Measurements from ENCODE around the gene RPL3. TPM values are rescaled to one million over a fixed set of nuclear protein-coding genes. Genes with fewer than 3 reads are reported as not detected.
"Not testable (repeated sequence)": the region's sequence is repeated elsewhere in the genome, so short reads cannot be mapped to it uniquely, and the experiment has no call there.

Gene RPL3
- total RNA-seq, 4 donors from 2014 or later, result 909 to 2,069 (median 1,420) TPM

- intact Hi-C loops (cut with DNase I; ENCODE audit: low total_unique reads) (no loop called here), in situ Hi-C loops (cut with MboI; ENCODE audit: low pct_ligation_motif_present in 1 of 4, low pct_unique_long_range_greater_than_20kb in 1 of 4, low sequenced_read_pairs in 3 of 4) (no loop called here)
- TF ChIP-seq, protein P1, sequence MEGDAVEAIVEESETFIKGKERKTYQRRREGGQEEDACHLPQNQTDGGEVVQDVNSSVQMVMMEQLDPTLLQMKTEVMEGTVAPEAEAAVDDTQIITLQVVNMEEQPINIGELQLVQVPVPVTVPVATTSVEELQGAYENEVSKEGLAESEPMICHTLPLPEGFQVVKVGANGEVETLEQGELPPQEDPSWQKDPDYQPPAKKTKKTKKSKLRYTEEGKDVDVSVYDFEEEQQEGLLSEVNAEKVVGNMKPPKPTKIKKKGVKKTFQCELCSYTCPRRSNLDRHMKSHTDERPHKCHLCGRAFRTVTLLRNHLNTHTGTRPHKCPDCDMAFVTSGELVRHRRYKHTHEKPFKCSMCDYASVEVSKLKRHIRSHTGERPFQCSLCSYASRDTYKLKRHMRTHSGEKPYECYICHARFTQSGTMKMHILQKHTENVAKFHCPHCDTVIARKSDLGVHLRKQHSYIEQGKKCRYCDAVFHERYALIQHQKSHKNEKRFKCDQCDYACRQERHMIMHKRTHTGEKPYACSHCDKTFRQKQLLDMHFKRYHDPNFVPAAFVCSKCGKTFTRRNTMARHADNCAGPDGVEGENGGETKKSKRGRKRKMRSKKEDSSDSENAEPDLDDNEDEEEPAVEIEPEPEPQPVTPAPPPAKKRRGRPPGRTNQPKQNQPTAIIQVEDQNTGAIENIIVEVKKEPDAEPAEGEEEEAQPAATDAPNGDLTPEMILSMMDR (IDR thresholded peaks at IDR 0.05), result no peak
- TF ChIP-seq POLR2AphosphoS5 (IDR thresholded peaks at IDR 0.05), result no peak
- TF ChIP-seq POLR2A (IDR thresholded peaks at IDR 0.05), result no peak
- no peak for TF ChIP-seq EP300 (IDR thresholded peaks at IDR 0.05; ENCODE audit: low read depth)
- Histone ChIP-seq H3K27me3 (no peaks in the 10 kb centered on the region), H3K4me1 (no peaks in the 10 kb centered on the region), H3K4me3 (no peak overlapping the region), H3K9me3 (no peaks in the 10 kb centered on the region), H3K27ac (peak overlapping the region in 1 of 4 donors; percentile 3), H3K36me3 (no peaks in the 10 kb centered on the region)
- DNase-seq, result no peak
- 39 to 64% methylated on average over 2 to 5 of the region's 5 CpGs for WGBS, 2 donors (ENCODE audit: low coverage in 1 of 2)
Measured at GRCh38 chr22:39332441-39333064, 13.1 kb upstream of the RPL3 start.

DNA sequence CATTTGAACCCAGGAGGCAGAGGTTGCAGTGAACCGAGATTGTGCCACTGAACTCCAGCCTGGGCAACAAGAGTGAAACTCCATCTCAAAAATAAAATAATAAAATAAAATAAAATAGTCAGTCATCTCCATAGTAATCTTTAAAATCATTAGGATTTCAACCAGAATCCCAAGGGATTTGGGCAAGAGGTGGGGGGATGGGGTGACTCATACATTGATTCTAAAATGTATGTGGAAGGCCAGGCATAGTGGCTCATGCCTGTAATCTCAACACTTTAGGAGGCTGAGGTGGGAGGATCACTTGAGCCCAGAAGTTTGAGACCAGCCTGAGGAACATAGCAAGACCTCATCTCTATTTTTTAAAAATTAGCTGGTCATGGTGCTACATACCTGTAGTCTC is 11.1 kb upstream of the RPL3 start:
- intact Hi-C loops (cut with DNase I; ENCODE audit: low total_unique reads); H3K4me1 ChIP-seq; H3K9me3 ChIP-seq; H3K4me3 ChIP-seq; DNase-seq; H3K27me3 ChIP-seq; in situ Hi-C loops (cut with MboI; ENCODE audit: low pct_ligation_motif_present in 1 of 4, low pct_unique_long_range_greater_than_20kb in 1 of 4, low sequenced_read_pairs in 3 of 4); H3K36me3 ChIP-seq; H3K27ac ChIP-seq: not testable (repeated sequence)
- WGBS, 2 donors (ENCODE audit: low coverage in 1 of 2), result 80 to 93% methylated on average over 1 of the region's 1 CpG

- Histone ChIP-seq H3K27ac (no peak overlapping the region), H3K4me3 (no peak overlapping the region), H3K36me3 (no peaks in the 10 kb centered on the region), H3K4me1 (no peaks in the 10 kb centered on the region), H3K27me3 (no peaks in the 10 kb centered on the region), H3K9me3 (no peaks in the 10 kb centered on the region)
- WGBS, 2 donors (ENCODE audit: low coverage in 1 of 2), result 97% methylated on average over 18 of the region's 18 CpGs; no CpG with 5 or more reads in 1 of the 2 donors
- intact Hi-C loops (cut with DNase I; ENCODE audit: low total_unique reads) (no loop called here), in situ Hi-C loops (cut with MboI; ENCODE audit: low pct_ligation_motif_present in 1 of 4, low pct_unique_long_range_greater_than_20kb in 1 of 4, low sequenced_read_pairs in 3 of 4) (no loop called here)
- TF ChIP-seq, protein P1 (IDR thresholded peaks at IDR 0.05), result no peak
- DNase-seq, result no peak
Measured at GRCh38 chr22:39327995-39328754, 8.8 kb upstream of the RPL3 start.

- in situ Hi-C loops (cut with MboI; ENCODE audit: low pct_ligation_motif_present in 1 of 4, low pct_unique_long_range_greater_than_20kb in 1 of 4, low sequenced_read_pairs in 3 of 4), result no loop called here
- Histone ChIP-seq H3K27ac (no peak overlapping the region), H3K9me3 (no peaks in the 10 kb centered on the region), H3K36me3 (no peaks in the 10 kb centered on the region), H3K27me3 (no peaks in the 10 kb centered on the region), H3K4me1 (peaks cover 0 to 4% (median 2%) of the 10 kb centered on the region in 4 donors), H3K4me3 (no peak overlapping the region)
- 49 to 67% methylated on average over 2 of the region's 2 CpGs for WGBS, 2 donors (ENCODE audit: low coverage in 1 of 2)
- TF ChIP-seq EP300 (IDR thresholded peaks at IDR 0.05; ENCODE audit: low read depth) (no peak), POLR2AphosphoS5 (IDR thresholded peaks at IDR 0.05) (no peak), POLR2A (IDR thresholded peaks at IDR 0.05) (no peak)
- TF ChIP-seq, protein P1 (IDR thresholded peaks at IDR 0.05), result no peak
- intact Hi-C loops (cut with DNase I; ENCODE audit: low total_unique reads), result no loop called here
- DNase-seq, result no peak
Measured at GRCh38 chr22:39325392-39325932, 6.0 kb upstream of the RPL3 start.

DNA sequence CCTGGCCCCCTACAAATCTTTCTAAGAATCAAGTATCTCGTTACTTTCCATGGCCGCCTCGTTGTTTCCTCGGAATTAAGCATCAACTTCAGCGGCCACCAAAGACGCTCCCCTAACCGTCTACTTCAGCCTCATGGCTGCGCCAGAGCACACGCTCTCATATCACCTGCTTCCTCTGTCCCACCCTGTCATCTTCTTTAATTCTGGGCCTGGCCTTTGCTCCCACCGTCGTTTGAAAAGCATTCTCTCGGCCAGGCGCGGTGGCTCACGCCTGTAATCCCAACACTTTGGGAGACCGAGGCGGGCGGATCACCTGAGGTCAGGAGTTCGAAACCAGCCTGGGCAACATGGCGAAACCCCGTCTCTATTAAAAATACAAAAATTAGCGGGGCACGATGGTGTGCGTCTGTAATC is 1.2 kb upstream of the RPL3 start:
- in situ Hi-C loops (cut with MboI; ENCODE audit: low pct_ligation_motif_present in 1 of 4, low pct_unique_long_range_greater_than_20kb in 1 of 4, low sequenced_read_pairs in 3 of 4), result loop anchor here in 2 of 4 donors (25.0 kb wide), 1 partner anchor 308 kb away; the partner anchor contains the start of genes APOBEC3C (in 2 of the 2) and APOBEC3D (in 2 of the 2)
- H3K9me3 ChIP-seq; H3K27me3 ChIP-seq; intact Hi-C loops (cut with DNase I; ENCODE audit: low total_unique reads); DNase-seq: not testable (repeated sequence)
- H3K27ac ChIP-seq, result peak overlapping the region; percentile 96 to 99 (median 98)
- H3K36me3 ChIP-seq, result peaks cover 0 to 19% (median 6%) of the 10 kb centered on the region in 4 donors
- H3K4me1 ChIP-seq, result peaks cover 27 to 34% (median 32%) of the 10 kb centered on the region in 4 donors
- H3K4me3 ChIP-seq, result peak overlapping the region in 2 of 4 donors; percentile 68 to 82
- 90% methylated on average over 24 of the region's 24 CpGs; no CpG with 5 or more reads in 1 of the 2 donors for WGBS, 2 donors (ENCODE audit: low coverage in 1 of 2)

Data from transverse colon (tissue), 4 donors.